Activated CD8-positive, alpha-beta T cell treated with anti-CD3 and anti-CD28 coated beads for 36 hours (primary cell): ENCODE results near the gene CGB2. TPM values are rescaled to one million over a fixed set of nuclear protein-coding genes. Genes with fewer than 3 reads are reported as not detected.

Source experiments
- ATAC-seq: fragments of 200-7000 bp; cut with Tn5 transposase; one replicate; pipeline ENCODE4 v1.10.0; 2021; ENCODE audit warnings: mild to moderate bottlenecking, moderate library complexity
- CTCF ChIA-PET: fragments of 350-600 bp; sonication (Branson Sonifier 250); formaldehyde crosslinking; loops from one replicate; lab custom pipeline; 2021; ENCODE audit warnings: antibody characterized with exemption; lab: Charles Lee
- POLR2A ChIA-PET: fragments of 350-600 bp; sonication (Branson Sonifier 250); formaldehyde crosslinking; loops from one replicate; lab custom pipeline; 2021; ENCODE audit warnings: antibody characterized with exemption; lab: Charles Lee
- DNase-seq: peaks from one replicate; pipeline ENCODE4 v3.0.0-alpha.2; 2020
- H3K27ac Mint-ChIP-seq: one replicate; pipeline ENCODE4 v1.8.0; 2021; ENCODE audit warnings: mild to moderate bottlenecking, mixed read lengths
- H3K27me3 Mint-ChIP-seq: one replicate; pipeline ENCODE4 v1.8.0; 2021; ENCODE audit warnings: mixed read lengths
- H3K36me3 Mint-ChIP-seq: one replicate; pipeline ENCODE4 v1.8.0; 2021; ENCODE audit warnings: low read depth, mixed read lengths
- H3K4me1 Mint-ChIP-seq: one replicate; pipeline ENCODE4 v1.8.0; 2021; ENCODE audit warnings: low read depth, mixed read lengths
- H3K4me3 Mint-ChIP-seq: one replicate; pipeline ENCODE4 v1.8.0; 2021; ENCODE audit warnings: mild to moderate bottlenecking, moderate library complexity, mixed read lengths
- H3K9me3 Mint-ChIP-seq: one replicate; pipeline ENCODE4 v1.8.0; 2021; ENCODE audit warnings: mixed read lengths
- intact Hi-C: fragments of 100-400 bp; cut with micrococcal nuclease; formaldehyde crosslinking; loops from one replicate; pipeline ENCODE4 v1.10.0; 2022
- total RNA-seq, 2 experiments: library from RNA; stranded (reverse); gene quantifications; one replicate each; pipeline ENCODE4 v1.2.3, GENCODE V29; 2021
- TF ChIP-seq, protein P1 (sequence below): fragments of 200-600 bp; IDR thresholded peaks from one replicate; pipeline ENCODE4 v1.8.0; 2022; ENCODE audit warnings: antibody characterized with exemption, mild to moderate bottlenecking

The CGB2 gene
- total RNA-seq, 2 experiments from 2014 or later = not detected

DNA sequence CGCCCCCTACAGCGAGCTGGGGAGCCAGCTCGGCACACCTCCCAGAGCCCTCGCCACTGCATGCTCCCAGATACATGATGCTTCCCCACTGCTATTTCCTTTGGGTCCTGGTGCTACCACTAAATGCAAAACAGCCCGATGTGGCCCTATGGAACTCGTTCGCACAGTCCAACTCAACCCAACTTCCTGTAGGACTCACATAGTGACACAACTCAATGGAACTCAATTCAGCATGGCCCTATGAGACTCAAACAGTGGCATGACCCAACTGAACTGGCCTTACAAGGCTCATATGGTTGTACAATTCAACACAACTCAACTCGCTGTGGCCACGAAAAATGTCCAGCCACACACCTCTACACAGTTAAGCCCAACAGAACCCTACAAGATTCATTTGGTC, 37.3 kb downstream of the CGB2 start:
- intact Hi-C loops = no loop called here
- CTCF ChIA-PET = interaction anchor here (1.8 kb wide), 1 partner anchor 29 kb away, joined by 9 read pairs; no protein-coding TSS in a partner anchor
- POLR2A ChIA-PET = interaction anchor here (0.6 to 0.8 kb wide), 2 partner anchors 17 to 21 kb away, joined by 3 read pairs; no protein-coding TSS in a partner anchor
- TF ChIP-seq, protein P1, sequence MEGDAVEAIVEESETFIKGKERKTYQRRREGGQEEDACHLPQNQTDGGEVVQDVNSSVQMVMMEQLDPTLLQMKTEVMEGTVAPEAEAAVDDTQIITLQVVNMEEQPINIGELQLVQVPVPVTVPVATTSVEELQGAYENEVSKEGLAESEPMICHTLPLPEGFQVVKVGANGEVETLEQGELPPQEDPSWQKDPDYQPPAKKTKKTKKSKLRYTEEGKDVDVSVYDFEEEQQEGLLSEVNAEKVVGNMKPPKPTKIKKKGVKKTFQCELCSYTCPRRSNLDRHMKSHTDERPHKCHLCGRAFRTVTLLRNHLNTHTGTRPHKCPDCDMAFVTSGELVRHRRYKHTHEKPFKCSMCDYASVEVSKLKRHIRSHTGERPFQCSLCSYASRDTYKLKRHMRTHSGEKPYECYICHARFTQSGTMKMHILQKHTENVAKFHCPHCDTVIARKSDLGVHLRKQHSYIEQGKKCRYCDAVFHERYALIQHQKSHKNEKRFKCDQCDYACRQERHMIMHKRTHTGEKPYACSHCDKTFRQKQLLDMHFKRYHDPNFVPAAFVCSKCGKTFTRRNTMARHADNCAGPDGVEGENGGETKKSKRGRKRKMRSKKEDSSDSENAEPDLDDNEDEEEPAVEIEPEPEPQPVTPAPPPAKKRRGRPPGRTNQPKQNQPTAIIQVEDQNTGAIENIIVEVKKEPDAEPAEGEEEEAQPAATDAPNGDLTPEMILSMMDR = no peak
- no peaks in the 10 kb centered on the region for H3K9me3 Mint-ChIP-seq
- peaks cover 65% of the 10 kb centered on the region for H3K27me3 Mint-ChIP-seq
- no peak for DNase-seq
- H3K27ac Mint-ChIP-seq = no peak overlapping the region
- ATAC-seq = no peak
- peaks cover 2% of the 10 kb centered on the region for H3K36me3 Mint-ChIP-seq
- peaks cover 7% of the 10 kb centered on the region for H3K4me1 Mint-ChIP-seq
- H3K4me3 Mint-ChIP-seq = no peak overlapping the region

DNA sequence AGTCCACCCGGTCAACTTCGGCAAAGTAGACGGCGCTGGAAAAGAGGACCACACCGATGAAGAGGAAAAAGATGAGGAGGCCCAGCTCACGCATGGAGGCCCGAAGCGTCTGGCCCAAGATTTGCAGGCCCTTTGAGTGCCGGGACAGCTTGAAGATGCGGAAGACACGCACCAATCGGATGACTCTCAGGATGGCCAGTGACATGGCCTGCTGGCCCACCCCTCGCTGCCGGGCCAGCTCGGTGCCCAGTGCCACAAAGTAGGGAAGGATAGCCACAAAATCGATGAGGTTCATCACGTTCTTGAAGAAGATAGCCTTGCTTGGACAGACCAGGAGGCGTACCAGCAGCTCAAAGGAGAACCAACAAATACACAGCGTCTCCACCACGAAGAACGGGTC, 38.7 kb downstream of the CGB2 start:
- no peaks in the 10 kb centered on the region for H3K9me3 Mint-ChIP-seq
- intact Hi-C loops = no loop called here
- no peak overlapping the region for H3K27ac Mint-ChIP-seq
- H3K27me3 Mint-ChIP-seq = peaks cover 72% of the 10 kb centered on the region
- TF ChIP-seq, protein P1 = no peak
- POLR2A ChIA-PET = interaction anchor here (1.4 kb wide), 1 partner anchor 10 kb away, joined by 3 read pairs; no protein-coding TSS in a partner anchor
- no peak overlapping the region for H3K4me3 Mint-ChIP-seq
- ATAC-seq = no peak
- CTCF ChIA-PET = interaction anchor here (1.1 to 1.8 kb wide), 3 partner anchors 13 to 76 kb away, joined by 3 to 9 read pairs (median 4); partner anchors contain the start of gene CGB7
- no peak for DNase-seq
- peaks cover 2% of the 10 kb centered on the region for H3K36me3 Mint-ChIP-seq
- H3K4me1 Mint-ChIP-seq = peaks cover 7% of the 10 kb centered on the region

DNA sequence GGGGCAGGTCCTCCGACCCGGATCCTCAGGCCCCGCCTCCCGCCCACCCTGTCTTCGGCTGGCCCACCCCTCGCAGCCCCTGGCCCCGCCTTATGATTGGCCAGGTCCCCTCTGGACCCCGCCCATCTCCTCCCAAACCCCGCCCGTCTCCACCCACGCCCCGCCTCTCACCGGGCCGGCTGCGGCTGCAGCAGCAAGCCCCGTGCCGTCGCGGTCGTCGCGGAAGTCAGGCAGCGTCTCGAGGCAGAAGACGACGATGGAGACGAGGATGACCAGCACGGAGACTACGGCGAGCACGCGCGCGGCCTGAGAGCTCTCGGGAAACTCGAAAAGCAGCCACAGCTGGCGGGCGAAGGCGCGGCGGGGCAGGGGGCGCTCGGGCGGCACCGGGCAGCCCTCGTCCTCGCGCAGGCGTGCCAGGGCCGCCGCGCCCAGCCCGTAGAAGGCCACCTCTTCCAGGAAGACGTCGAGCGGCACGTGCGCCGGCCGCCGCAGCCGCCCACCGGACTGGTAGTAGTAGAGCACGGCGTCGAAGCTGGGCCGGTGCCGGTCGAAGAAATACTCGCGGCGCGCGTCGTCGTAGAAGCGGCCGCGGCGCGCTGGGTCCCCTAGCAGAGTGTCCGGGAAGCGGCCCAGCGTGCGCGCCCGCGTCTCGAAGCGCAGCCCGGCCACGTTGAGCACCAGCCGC, 40.3 kb downstream of the CGB2 start:
- Mint-ChIP-seq H3K36me3 (peaks cover 2% of the 10 kb centered on the region), H3K9me3 (no peaks in the 10 kb centered on the region), H3K27ac (no peak overlapping the region), H3K4me3 (no peak overlapping the region), H3K4me1 (peaks cover 7% of the 10 kb centered on the region), H3K27me3 (peaks cover 63% of the 10 kb centered on the region)
- POLR2A ChIA-PET = interaction anchor here (0.5 kb wide), 1 partner anchor 404 kb away, joined by 3 read pairs; no protein-coding TSS in a partner anchor
- CTCF ChIA-PET = no interaction called here
- TF ChIP-seq, protein P1 = no peak
- DNase-seq = peak; percentile 31
- intact Hi-C loops = no loop called here
- ATAC-seq = no peak

DNA sequence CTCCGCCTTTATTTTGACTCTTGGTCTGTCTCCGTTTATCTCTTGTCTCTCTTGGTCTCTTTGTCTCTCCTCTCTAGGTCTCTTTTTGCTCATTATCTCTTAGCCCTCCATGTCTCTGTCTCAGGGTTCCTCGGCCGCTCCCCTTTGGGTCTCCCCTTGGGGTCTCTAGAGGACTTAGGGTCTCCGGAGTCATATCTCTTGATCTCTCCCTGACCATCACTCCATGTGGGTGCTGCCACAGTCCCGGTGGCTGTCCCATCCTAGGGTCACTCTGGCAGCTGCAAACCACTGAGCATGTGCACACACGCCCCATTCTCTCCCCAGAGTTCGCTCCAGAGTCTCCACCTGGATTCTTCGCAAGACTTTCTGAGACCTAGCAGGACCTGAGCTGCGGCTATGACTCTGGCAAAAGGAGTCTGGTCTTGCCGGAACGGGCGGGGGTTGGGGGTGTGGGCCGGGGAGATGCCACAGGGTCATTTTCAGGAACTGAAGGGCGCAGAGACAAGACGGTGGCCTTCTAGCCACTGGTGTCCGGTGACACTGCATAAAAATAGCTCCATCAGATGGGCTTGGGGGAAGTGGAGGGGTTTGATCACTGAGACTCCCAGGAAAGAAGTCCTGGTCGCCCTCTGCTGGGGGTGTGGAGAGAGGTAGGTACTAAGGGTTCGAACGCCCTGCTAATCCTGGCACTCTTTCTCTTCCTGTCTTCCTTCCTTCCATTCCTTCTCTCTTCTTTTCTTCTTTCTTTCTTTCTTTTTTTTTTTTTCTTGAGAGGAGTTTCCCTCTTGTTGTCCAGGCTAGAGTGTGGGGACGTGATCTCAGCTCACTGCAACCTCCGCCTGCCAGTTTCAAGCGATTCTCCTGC, 42.1 kb downstream of the CGB2 start:
- intact Hi-C loops = no loop called here
- no peaks in the 10 kb centered on the region for H3K9me3 Mint-ChIP-seq
- ChIA-PET POLR2A (no interaction called here), CTCF (interaction anchor here (1.1 to 2.4 kb wide), 3 partner anchors 17 to 33 kb away, joined by 3 to 8 read pairs (median 5); partner anchors contain the start of gene CGB7)
- peak; percentile 46 for DNase-seq
- H3K27me3 Mint-ChIP-seq = peaks cover 54% of the 10 kb centered on the region
- peaks cover 7% of the 10 kb centered on the region for H3K4me1 Mint-ChIP-seq
- H3K4me3 Mint-ChIP-seq = no peak overlapping the region
- H3K27ac Mint-ChIP-seq = no peak overlapping the region
- peaks cover 2% of the 10 kb centered on the region for H3K36me3 Mint-ChIP-seq
- TF ChIP-seq, protein P1 = no peak
- ATAC-seq = peak; percentile 42
